ENCODE data around the gene ASAP3.

GRCh38 chr1:23380719-23381118 is 103.3 kb downstream of the ASAP3 start:
- TF ChIP-seq CTCF (IDR thresholded peaks at IDR 0.05) = no peak
- TF ChIP-seq POLR2AphosphoS5 (IDR thresholded peaks at IDR 0.05) = no peak
- no peak for TF ChIP-seq POLR2A (IDR thresholded peaks at IDR 0.05)
- no peak for TF ChIP-seq EP300 (IDR thresholded peaks at IDR 0.05)
